Activated CD8-positive, alpha-beta memory T cell treated with anti-CD3 and anti-CD28 coated beads, Interleukin-2, amount 50 U/mL, for 48 hours (primary cell): ENCODE measurements around the gene MYLK2.
"Not testable (repeated sequence)": the region's sequence is repeated elsewhere in the genome, so short reads cannot be mapped to it uniquely, and the experiment has no call there.

ENCODE experiments used
- DNase-seq: peaks from one replicate; pipeline ENCODE4 v3.0.0-alpha.2; 2020

MYLK2 gene

GRCh38 chr20:31816221-31816620 is 2.9 kb upstream of the MYLK2 start:
- DNase-seq: no peak

- DNase-seq: no peak
Observed at GRCh38 chr20:31817461-31817860, 1.7 kb upstream of the MYLK2 start.

GRCh38 chr20:31818376-31818908 is 714 bp upstream of the MYLK2 start:
- DNase-seq: no peak

GRCh38 chr20:31820228-31820627 is 1.1 kb downstream of the MYLK2 start:
- no peak for DNase-seq

GRCh38 chr20:31821427-31821826 is 2.3 kb downstream of the MYLK2 start:
- DNase-seq: no peak

- peak; percentile 95 for DNase-seq
Observed at GRCh38 chr20:31822421-31823330, 3.5 kb downstream of the MYLK2 start.

GRCh38 chr20:31823360-31824124 is 4.4 kb downstream of the MYLK2 start:
- no peak for DNase-seq

GRCh38 chr20:31824125-31824485 is 4.9 kb downstream of the MYLK2 start:
- DNase-seq: no peak

- no peak for DNase-seq
Observed at GRCh38 chr20:31824554-31825313, 5.6 kb downstream of the MYLK2 start.

GRCh38 chr20:31826074-31826473 is 6.9 kb downstream of the MYLK2 start:
- no peak for DNase-seq

GRCh38 chr20:31827059-31827458 is 7.9 kb downstream of the MYLK2 start:
- DNase-seq: no peak

- not testable (repeated sequence) for DNase-seq
Observed at GRCh38 chr20:31828016-31828415, 8.9 kb downstream of the MYLK2 start.

- no peak for DNase-seq
Observed at GRCh38 chr20:31829731-31830130, 10.6 kb downstream of the MYLK2 start.

GRCh38 chr20:31830406-31830981 is 11.3 kb downstream of the MYLK2 start:
- DNase-seq: no peak

- DNase-seq: no peak
Observed at GRCh38 chr20:31831211-31831610, 12.1 kb downstream of the MYLK2 start.

- no peak for DNase-seq
Observed at GRCh38 chr20:31831771-31832306, 12.7 kb downstream of the MYLK2 start.

GRCh38 chr20:31833130-31833930 is 14.2 kb downstream of the MYLK2 start:
- DNase-seq: peak; percentile 92

- DNase-seq: no peak
Observed at GRCh38 chr20:31833931-31834521, 14.9 kb downstream of the MYLK2 start.

- DNase-seq: no peak
Observed at GRCh38 chr20:31835554-31835953, 16.4 kb downstream of the MYLK2 start.

GRCh38 chr20:31835977-31836852 is 17.1 kb downstream of the MYLK2 start:
- no peak for DNase-seq
